ENCODE results near the gene ELOB.
A peak's percentile ranks its signal among the peaks of the same experiment; 100 is the strongest.

ELOB gene

GRCh38 chr16:2809149-2809760 lies 32.2 kb upstream of the ELOB start:
- no peak for DNase-seq

- no peak for DNase-seq
Measured at GRCh38 chr16:2808181-2808580, 31.1 kb upstream of the ELOB start.

DNA sequence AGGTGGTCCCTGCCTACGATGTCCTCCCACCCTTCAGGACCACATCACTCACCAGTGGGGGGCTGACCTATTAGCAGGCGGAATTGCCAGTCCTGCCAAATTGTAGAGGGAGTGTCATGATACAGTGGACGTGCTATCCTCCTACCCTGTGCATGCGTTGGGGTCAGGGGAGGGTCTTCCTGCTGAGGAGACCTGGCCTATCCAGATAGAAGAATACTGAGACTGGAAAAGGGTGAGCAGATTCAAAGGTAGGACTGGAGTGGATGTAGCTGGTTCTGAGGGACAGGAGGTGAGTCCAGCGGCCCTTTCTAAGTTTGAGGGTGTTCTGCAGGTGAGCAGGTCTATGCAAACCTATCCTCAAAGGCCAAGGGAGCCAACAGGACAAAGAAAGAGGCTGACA lies 29.2 kb upstream of the ELOB start:
- no peak for DNase-seq

- DNase-seq = no peak
Measured at GRCh38 chr16:2804728-2805127, 27.6 kb upstream of the ELOB start.

- DNase-seq = no peak
Measured at GRCh38 chr16:2803545-2804195, 26.6 kb upstream of the ELOB start.

GRCh38 chr16:2799859-2800226 lies 22.8 kb upstream of the ELOB start:
- peak; percentile 69 for DNase-seq

DNA sequence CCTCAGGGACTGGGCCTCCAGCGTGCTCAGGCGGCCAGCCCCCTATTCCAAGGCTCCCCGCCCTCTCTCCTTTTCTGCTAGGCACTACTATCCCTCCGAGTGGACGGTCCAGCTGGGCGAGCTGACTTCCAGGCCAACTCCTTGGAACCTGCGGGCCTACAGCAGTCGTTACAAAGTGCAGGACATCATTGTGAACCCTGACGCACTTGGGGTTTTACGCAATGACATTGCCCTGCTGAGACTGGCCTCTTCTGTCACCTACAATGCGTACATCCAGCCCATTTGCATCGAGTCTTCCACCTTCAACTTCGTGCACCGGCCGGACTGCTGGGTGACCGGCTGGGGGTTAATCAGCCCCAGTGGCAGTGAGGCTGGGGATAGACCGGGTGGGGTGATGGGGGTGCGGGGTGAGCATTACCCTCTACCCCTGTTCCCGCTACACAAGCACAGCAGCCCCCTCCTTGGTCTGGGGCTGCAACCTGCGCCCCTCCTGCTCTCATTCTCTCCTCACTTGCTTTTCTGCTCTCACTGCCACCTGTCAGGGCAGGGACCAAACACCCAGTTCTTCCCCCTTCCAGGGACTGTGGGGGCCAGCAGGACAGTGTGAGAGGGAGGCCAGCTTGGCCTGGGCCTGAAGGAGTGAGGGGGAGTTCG lies 22.3 kb upstream of the ELOB start:
- DNase-seq = no peak

GRCh38 chr16:2798723-2799204 lies 21.7 kb upstream of the ELOB start:
- DNase-seq = no peak

DNA sequence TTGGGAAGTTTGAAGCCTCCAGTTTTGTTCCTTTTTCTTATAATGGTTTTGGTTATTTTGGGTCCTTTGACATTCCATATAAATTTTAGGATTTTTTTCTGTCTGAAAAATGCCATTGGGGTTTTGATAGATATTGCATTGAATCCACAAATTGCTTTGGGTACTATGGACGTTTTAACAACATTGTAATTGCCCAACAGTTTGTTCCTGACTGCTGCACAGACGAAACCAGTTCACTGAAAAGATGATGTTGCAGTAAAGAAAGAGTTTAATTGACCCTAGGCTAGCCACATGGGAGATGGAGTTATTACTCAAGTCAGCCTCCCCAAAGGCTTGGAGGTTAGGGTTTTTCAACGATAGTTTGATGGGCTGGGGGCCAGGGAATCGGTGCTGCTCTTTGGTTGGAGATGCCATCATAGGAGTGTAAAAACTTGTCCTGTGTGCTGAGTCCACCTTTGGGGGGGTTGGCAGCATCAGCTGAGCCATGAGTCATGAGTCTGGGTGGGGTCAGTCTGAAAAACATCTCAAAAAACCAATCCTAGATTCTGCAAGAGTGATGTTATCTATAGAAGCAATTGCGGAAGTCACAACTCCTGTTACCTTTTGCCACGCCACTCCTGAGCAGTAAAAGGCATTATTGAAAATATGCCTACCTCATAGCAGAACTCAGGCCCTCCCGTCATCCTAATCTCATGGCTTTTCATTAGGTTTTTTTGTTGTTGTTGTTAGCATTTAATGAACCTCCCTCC lies 18.5 kb upstream of the ELOB start:
- DNase-seq = no peak

DNA sequence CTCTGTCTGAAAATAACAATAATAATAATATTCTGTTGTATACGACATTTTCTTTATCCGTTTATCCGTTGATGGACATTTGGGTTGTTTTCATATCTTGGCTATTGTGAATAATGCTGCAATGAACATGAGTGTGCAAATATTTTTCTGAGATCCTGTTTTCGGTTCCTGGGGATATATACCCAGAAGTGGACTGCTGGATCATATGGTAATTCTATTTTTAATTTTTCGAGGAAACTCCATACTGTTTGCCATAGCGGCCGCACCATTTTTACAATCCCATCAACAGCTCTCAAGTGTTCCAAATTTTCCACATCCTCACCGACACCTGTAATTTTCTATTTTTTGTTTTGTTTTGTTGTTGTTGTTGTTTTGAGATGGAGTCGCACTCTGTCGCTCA lies 15.9 kb upstream of the ELOB start:
- DNase-seq = no peak

- no peak for DNase-seq
Measured at GRCh38 chr16:2791174-2791573, 14.1 kb upstream of the ELOB start.

DNA sequence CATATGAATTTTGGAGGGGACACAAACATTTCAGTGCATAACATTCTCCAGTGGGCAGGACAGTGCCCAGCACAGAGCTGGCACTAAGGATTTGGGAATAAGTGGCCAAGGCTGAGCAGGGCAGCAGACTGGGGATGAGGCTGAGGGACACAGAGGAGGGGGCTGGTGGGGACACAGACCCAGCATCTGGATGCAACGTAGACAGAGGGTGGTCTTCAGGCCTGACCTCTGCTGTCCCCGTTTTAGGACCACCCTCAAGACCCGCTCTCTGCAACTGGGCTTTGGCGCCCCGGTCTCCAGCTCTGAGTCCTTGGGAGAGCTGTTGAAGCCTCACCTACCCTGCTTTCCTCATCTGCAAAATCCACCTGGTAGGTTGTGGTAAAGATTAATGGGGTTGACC lies 13.6 kb upstream of the ELOB start:
- no peak for DNase-seq

DNA sequence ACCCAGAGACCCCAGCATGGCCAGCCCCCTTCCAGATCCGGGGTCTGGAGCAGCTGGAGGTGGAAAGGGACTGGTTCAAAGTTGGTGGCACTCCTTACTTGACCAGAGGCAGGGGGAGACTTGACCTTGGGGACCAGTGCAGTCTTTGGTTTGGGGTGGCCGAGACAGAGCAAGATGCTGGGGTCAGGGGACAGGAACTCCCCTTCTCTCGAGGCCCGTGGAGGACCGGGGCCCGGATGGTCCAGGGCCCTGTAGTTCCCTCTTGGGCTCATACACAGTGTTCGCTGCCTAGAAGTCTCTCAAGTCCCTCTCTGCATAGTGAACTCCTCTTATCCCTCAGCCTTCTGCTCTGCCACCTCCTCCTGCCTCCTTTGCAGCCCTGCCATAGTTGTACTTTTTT lies 10.9 kb upstream of the ELOB start:
- no peak for DNase-seq

GRCh38 chr16:2787406-2787805 lies 10.3 kb upstream of the ELOB start, which contains the start of gene PRSS33:
Gene PRSS33, minus strand, starts transcription at chr16:2787560. Its CDS starts 1,013 bp downstream, at chr16:2786547.
- no peak for DNase-seq

DNA sequence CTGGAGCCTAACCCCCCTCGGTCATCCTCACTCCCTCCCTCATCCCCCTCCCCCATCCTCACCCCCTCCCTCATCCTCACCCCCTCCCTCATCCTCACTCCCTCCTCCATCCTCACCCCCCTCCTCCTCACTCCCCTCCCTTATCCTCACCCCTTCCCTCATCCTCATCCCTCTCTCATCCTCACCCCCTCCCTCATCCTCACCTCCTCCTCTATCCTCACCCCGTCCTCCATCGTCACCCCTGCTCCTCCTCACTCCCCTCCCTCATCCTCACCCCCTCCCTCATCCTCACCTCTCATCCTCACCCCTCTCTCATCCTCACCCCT lies 9.7 kb upstream of the ELOB start:
- no peak for DNase-seq

GRCh38 chr16:2786061-2786825 lies 9.2 kb upstream of the ELOB start:
- no peak for DNase-seq

- DNase-seq = peak; percentile 9
Measured at GRCh38 chr16:2785101-2785991, 8.3 kb upstream of the ELOB start.

DNA sequence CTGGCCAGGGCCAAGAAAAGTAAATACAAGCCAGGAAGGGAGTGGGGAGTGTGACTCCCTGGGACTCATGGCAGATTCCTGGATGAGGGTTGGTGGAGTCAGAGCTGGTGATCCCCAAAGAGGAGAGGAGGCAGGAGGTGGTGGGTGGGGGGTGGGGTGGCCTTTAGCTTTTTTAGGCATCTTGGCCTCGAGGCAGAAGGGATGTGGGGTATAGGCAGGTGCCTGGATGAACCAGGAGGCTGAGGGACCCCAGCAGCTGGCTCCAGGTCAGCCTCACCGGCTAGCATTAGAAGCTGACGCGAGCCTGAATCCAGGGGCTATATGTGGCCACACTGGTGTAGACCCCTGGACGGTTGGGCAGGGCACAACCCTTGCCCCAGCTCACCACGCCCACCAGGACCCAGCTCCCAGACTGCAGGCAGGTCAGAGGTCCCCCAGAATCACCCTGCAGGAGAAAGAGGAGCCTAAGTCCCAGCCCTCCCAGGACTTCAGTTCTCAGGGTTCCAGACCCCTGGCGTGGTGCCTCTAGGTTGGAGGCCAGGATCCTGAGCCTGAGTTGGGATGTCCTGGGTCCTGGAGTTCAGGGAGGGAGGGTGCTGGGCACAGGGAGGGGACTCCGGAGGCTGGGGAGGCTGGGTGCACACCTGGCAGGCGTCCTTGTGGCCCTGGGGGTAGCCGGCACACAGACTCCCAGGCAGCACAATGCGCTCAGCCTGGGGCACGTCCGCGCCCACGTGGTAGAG lies 7.4 kb upstream of the ELOB start:
- DNase-seq = no peak

DNA sequence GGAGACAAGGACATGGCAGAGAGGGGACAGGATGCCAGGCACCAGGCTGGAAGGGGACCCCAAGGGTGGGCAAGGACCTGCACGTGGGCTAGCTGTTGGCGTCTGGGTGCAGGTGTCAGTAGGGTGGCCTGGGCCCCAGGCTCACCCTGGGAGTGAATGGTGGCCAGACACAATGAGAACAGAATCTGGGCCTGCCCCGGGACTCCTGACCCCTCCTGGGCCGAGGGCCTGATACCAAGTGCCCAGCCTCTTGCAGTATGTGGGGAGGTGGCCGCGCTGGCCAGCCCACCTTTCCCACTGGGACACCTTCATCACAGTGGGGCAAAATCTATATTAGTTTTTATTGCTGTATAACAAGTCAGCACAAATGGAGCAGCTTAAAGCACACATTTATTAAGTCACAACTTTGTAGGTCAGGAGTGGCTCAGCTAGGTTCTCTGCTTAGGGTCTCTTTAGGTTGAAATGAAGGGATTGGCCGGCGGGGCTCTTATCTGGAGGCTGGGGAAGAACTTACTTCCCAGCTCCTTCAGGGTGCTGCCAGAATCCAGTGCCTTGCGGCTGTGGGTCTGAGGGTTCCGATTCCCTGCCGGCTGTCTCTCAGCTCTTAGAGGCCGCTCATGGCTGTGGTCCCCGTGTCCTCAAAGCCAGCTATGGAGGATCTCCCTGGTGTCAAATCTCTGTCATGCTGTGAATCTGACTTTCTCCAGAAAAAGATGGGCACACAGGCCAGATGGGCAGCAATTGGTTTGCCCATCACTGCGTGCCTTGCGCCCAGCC lies 6.7 kb upstream of the ELOB start:
- DNase-seq = no peak

All from suppressor macrophage treated with lipopolysaccharide for 4 hours (primary cell).